SK-N-SH treated with all-trans-retinoic acid at 6 μM for 48 hours (cell line): Measurements from ENCODE around the gene ASF1A.

Experiments
- ATAC-seq: fragments of 200-7000 bp; cut with Tn5 transposase; 3 replicates; pipeline ENCODE4 v1.9.1; 2020; ENCODE audit warnings: mild to moderate bottlenecking, moderate library complexity
- ARNTL ChIP-seq: fragments of 450-650 bp; formaldehyde crosslinking; IDR thresholded peaks from 2 replicates; pipeline ENCODE4 v1.5.0; 2020; ENCODE audit warnings: low read depth, mild to moderate bottlenecking, moderate library complexity, borderline replicate concordance
- CSDC2 ChIP-seq: fragments of 250-450 bp; sonication (Bioruptor Pico); IDR thresholded peaks from 2 replicates; pipeline ENCODE4 v1.5.0; 2020; ENCODE audit warnings: mild to moderate bottlenecking, moderate library complexity
- ESRRG ChIP-seq: fragments of 250-450 bp; sonication (Bioruptor Pico); IDR thresholded peaks from 2 replicates; pipeline ENCODE4 v1.6.1; 2021; ENCODE audit warnings: mild to moderate bottlenecking
- ISL1 ChIP-seq: fragments of 250-450 bp; sonication (Bioruptor Pico); IDR thresholded peaks from 2 replicates; pipeline ENCODE4 v2.1.2; 2022; ENCODE audit warnings: mild to moderate bottlenecking, moderate library complexity
- OSR1 ChIP-seq: fragments of 250-450 bp; sonication (Bioruptor Pico); IDR thresholded peaks from 2 replicates; pipeline ENCODE4 v1.8.0; 2022; ENCODE audit warnings: moderate library complexity, mild to moderate bottlenecking, inconsistent platforms
- RARB ChIP-seq: fragments of 250-450 bp; sonication (Bioruptor Pico); IDR thresholded peaks from 2 replicates; pipeline ENCODE4 v1.8.0; 2021; ENCODE audit warnings: mild to moderate bottlenecking, moderate library complexity
- SNAI2 ChIP-seq: fragments of 250-450 bp; sonication (Bioruptor Pico); IDR thresholded peaks from 2 replicates; pipeline ENCODE4 v1.5.0; 2020; ENCODE audit warnings: mild to moderate bottlenecking, moderate library complexity
- TCF4 ChIP-seq: fragments of 250-450 bp; sonication (Bioruptor Pico); IDR thresholded peaks from 2 replicates; pipeline ENCODE4 v1.8.0; 2021; ENCODE audit warnings: mild to moderate bottlenecking, moderate library complexity, borderline replicate concordance
- ZC3H10 ChIP-seq: fragments of 250-450 bp; sonication (Bioruptor Pico); IDR thresholded peaks from 2 replicates; pipeline ENCODE4 v1.5.1; 2021; ENCODE audit warnings: mild to moderate bottlenecking, moderate library complexity
- ZFP30 ChIP-seq: fragments of 450-650 bp; formaldehyde crosslinking; IDR thresholded peaks from 2 replicates; pipeline ENCODE4 v1.5.0; 2022; ENCODE audit warnings: mild to moderate bottlenecking, moderate library complexity
- ZNF565 ChIP-seq: fragments of 450-650 bp; formaldehyde crosslinking; conservative IDR thresholded peaks from 2 replicates; pipeline ENCODE4 v1.5.0; 2020; ENCODE audit warnings: low read depth, mild to moderate bottlenecking, moderate library complexity
- ZNF70 ChIP-seq: fragments of 450-650 bp; formaldehyde crosslinking; IDR thresholded peaks from 2 replicates; pipeline ENCODE4 v1.5.0; 2020; ENCODE audit warnings: mild to moderate bottlenecking, moderate library complexity
- ZNF8 ChIP-seq: fragments of 450-650 bp; formaldehyde crosslinking; IDR thresholded peaks from 2 replicates; pipeline ENCODE4 v1.5.0; 2020; ENCODE audit warnings: mild to moderate bottlenecking, moderate library complexity
- TF ChIP-seq, protein P1 (sequence below): fragments of 250-450 bp; sonication (Bioruptor Pico); IDR thresholded peaks from 2 replicates; pipeline ENCODE4 v1.5.0; 2020; ENCODE audit warnings: mild to moderate bottlenecking, moderate library complexity
- TF ChIP-seq, protein P2 (sequence below): fragments of 250-450 bp; sonication (Bioruptor Pico); IDR thresholded peaks from 2 replicates; pipeline ENCODE4 v1.5.1; 2021; ENCODE audit warnings: mild to moderate bottlenecking, moderate library complexity
- TF ChIP-seq, protein P3 (sequence below): fragments of 250-450 bp; sonication (Bioruptor Pico); IDR thresholded peaks from 2 replicates; pipeline ENCODE4 v1.8.0; 2021; ENCODE audit warnings: low read depth, mild to moderate bottlenecking, moderate library complexity, borderline replicate concordance
- TF ChIP-seq, protein P4 (sequence below): fragments of 250-450 bp; sonication (Bioruptor Pico); IDR thresholded peaks from 2 replicates; pipeline ENCODE4 v1.8.0; 2020; ENCODE audit warnings: mild to moderate bottlenecking, moderate library complexity, borderline replicate concordance
- TF ChIP-seq, protein P5 (sequence below): fragments of 250-450 bp; sonication (Bioruptor Pico); IDR thresholded peaks from 2 replicates; pipeline ENCODE4 v1.5.1; 2020; ENCODE audit warnings: low read depth, mild to moderate bottlenecking, moderate library complexity

The ASF1A gene

DNA sequence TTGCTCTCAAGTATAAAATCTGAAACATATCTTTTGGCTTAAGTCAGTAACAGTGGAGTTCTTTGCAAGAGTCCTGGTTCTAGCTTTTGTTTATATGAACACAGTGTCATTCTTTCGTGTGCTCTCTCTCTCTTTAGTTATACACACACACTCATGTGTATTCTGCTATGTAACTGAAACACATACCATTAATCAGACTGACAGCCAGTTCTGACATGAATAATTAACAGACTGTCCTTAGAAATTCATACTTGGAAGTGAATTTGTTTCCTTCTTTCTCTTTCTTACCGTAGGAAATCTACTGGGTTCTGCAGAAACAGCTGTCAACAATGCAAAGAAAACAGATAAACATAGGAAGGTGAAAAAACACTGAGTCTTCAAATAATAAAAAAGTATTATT lies 38.5 kb downstream of the ASF1A start (continued):
- TF ChIP-seq ZFP30 (CRISPR knock-in tag) (no peak), CSDC2 (no peak), SNAI2 (no peak), ISL1 (no peak), ZC3H10 (CRISPR knock-in tag) (no peak)
- TF ChIP-seq, protein P1, sequence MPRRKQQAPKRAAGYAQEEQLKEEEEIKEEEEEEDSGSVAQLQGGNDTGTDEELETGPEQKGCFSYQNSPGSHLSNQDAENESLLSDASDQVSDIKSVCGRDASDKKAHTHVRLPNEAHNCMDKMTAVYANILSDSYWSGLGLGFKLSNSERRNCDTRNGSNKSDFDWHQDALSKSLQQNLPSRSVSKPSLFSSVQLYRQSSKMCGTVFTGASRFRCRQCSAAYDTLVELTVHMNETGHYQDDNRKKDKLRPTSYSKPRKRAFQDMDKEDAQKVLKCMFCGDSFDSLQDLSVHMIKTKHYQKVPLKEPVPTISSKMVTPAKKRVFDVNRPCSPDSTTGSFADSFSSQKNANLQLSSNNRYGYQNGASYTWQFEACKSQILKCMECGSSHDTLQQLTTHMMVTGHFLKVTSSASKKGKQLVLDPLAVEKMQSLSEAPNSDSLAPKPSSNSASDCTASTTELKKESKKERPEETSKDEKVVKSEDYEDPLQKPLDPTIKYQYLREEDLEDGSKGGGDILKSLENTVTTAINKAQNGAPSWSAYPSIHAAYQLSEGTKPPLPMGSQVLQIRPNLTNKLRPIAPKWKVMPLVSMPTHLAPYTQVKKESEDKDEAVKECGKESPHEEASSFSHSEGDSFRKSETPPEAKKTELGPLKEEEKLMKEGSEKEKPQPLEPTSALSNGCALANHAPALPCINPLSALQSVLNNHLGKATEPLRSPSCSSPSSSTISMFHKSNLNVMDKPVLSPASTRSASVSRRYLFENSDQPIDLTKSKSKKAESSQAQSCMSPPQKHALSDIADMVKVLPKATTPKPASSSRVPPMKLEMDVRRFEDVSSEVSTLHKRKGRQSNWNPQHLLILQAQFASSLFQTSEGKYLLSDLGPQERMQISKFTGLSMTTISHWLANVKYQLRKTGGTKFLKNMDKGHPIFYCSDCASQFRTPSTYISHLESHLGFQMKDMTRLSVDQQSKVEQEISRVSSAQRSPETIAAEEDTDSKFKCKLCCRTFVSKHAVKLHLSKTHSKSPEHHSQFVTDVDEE (CRISPR knock-in tag), result no peak

DNA sequence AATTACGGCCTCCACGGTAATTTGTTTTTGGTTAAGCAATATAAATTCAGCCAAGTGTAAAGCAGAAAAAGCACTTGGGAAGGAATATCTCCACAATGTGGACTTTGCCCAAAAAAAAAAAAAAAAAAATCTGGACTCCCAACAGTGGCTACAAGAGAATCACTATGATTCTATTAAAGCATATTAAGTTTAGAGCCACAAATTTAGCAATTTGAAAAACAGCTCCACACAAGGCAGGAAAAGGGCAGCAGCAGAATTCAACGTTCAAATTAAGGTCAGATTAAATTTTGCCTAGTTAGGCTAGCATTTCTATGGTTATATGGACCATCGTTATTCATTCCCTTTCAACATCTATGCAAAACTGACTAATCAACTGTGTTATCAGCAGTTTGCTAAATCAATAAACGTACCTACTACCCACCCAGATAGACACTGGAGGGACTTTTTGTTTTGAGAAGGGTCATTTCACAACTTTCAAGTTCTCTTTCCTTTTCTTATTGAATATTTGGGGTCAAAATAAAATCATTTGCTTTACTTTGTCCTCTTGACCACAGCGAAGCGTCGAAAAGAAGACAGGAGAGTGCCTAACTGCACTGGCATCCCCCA lies 40.0 kb downstream of the ASF1A start:
- TF ChIP-seq, protein P2, sequence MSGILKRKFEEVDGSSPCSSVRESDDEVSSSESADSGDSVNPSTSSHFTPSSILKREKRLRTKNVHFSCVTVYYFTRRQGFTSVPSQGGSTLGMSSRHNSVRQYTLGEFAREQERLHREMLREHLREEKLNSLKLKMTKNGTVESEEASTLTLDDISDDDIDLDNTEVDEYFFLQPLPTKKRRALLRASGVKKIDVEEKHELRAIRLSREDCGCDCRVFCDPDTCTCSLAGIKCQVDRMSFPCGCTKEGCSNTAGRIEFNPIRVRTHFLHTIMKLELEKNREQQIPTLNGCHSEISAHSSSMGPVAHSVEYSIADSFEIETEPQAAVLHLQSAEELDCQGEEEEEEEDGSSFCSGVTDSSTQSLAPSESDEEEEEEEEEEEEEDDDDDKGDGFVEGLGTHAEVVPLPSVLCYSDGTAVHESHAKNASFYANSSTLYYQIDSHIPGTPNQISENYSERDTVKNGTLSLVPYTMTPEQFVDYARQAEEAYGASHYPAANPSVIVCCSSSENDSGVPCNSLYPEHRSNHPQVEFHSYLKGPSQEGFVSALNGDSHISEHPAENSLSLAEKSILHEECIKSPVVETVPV (CRISPR knock-in tag), result no peak
- TF ChIP-seq ZFP30 (CRISPR knock-in tag), result no peak
- no peak for TF ChIP-seq ZNF70 (CRISPR knock-in tag)
- ATAC-seq, result no peak

DNA sequence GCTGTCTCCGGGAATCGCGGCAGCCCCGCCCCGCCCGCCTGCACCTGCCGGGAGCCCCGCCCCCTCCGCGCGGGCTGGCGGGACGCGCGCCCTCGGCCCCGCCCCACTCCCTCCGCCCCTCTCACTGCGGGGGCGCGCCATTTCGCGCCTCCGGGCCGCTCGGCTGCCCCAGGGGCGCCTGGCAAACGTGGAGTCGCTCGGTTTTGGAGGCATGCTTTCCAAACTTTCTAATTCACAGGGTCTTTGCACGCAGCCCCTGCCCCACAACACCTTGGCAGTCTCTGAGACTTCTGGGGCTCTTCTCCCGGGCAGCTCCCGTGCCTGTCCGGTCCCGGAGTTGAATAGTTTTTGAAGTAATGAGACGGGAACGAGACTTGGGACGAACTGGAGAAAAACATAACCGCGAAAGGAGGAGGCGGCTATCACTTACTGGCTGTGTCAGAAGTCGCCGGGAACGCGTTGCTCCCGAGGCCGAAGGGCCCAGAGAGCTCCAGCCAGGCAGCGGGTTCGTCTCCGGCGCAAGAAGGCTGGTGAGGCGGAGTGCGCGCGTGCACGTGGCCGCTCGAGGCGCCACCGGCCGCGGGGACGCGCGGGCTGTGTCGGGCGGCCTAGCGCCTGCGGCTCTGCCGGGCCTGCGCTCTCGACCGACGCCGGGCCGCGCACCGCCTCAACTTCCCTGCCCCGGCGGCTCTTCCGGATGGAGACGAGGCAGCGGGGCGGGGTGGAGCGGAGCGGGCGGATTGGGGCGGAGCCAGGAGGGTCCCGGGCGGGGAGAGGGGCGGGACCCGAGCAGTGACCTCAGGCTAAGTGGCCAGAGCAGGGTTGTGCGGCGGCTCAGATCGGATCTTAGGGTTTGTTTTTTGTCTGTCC lies 40.7 kb downstream of the ASF1A start, which contains the start of gene MCM9:
Gene MCM9 (minus strand): TSS at position 699 of the 870 bp plus-strand sequence. CDS start 3,436 bp downstream, outside the sequence.
- ATAC-seq, result peak; percentile 98
- no peak for TF ChIP-seq RARB (CRISPR knock-in tag)
- TF ChIP-seq OSR1 (CRISPR knock-in tag), result no peak
- TF ChIP-seq, protein P3, sequence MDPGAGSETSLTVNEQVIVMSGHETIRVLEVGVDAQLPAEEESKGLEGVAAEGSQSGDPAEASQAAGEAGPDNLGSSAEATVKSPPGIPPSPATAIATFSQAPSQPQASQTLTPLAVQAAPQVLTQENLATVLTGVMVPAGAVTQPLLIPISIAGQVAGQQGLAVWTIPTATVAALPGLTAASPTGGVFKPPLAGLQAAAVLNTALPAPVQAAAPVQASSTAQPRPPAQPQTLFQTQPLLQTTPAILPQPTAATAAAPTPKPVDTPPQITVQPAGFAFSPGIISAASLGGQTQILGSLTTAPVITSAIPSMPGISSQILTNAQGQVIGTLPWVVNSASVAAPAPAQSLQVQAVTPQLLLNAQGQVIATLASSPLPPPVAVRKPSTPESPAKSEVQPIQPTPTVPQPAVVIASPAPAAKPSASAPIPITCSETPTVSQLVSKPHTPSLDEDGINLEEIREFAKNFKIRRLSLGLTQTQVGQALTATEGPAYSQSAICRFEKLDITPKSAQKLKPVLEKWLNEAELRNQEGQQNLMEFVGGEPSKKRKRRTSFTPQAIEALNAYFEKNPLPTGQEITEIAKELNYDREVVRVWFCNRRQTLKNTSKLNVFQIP (CRISPR knock-in tag), result no peak
- TF ChIP-seq, protein P2 (CRISPR knock-in tag), result no peak
- TF ChIP-seq ESRRG, result no peak
- no peak for TF ChIP-seq ZNF565 (CRISPR knock-in tag)
- TF ChIP-seq, protein P4, sequence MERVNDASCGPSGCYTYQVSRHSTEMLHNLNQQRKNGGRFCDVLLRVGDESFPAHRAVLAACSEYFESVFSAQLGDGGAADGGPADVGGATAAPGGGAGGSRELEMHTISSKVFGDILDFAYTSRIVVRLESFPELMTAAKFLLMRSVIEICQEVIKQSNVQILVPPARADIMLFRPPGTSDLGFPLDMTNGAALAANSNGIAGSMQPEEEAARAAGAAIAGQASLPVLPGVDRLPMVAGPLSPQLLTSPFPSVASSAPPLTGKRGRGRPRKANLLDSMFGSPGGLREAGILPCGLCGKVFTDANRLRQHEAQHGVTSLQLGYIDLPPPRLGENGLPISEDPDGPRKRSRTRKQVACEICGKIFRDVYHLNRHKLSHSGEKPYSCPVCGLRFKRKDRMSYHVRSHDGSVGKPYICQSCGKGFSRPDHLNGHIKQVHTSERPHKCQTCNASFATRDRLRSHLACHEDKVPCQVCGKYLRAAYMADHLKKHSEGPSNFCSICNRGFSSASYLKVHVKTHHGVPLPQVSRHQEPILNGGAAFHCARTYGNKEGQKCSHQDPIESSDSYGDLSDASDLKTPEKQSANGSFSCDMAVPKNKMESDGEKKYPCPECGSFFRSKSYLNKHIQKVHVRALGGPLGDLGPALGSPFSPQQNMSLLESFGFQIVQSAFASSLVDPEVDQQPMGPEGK (CRISPR knock-in tag), result no peak
- TF ChIP-seq ZC3H10 (CRISPR knock-in tag), result no peak
- 0 out of 2 replicates have a peak, but pooled peaks have one; percentile 20 for TF ChIP-seq CSDC2
- TF ChIP-seq ZNF8 (CRISPR knock-in tag), result no peak
- TF ChIP-seq ARNTL (CRISPR knock-in tag), result no peak
- TF ChIP-seq ISL1, result no peak
- TF ChIP-seq, protein P1 (CRISPR knock-in tag), result 0 out of 2 replicates have a peak, but pooled peaks have one; percentile 28
- TF ChIP-seq, protein P5, sequence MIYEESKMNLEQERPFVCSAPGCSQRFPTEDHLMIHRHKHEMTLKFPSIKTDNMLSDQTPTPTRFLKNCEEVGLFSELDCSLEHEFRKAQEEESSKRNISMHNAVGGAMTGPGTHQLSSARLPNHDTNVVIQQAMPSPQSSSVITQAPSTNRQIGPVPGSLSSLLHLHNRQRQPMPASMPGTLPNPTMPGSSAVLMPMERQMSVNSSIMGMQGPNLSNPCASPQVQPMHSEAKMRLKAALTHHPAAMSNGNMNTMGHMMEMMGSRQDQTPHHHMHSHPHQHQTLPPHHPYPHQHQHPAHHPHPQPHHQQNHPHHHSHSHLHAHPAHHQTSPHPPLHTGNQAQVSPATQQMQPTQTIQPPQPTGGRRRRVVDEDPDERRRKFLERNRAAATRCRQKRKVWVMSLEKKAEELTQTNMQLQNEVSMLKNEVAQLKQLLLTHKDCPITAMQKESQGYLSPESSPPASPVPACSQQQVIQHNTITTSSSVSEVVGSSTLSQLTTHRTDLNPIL (CRISPR knock-in tag), result no peak
- TF ChIP-seq TCF4 (CRISPR knock-in tag), result no peak
- TF ChIP-seq ZFP30 (CRISPR knock-in tag), result no peak
- TF ChIP-seq SNAI2, result peak; percentile 77; the same call in 1 of the 2 replicates
